GM18508 (cell line): Measurements from ENCODE around the gene RAP2A.

Experiments
- ATAC-seq: cut with Tn5 transposase; IDR thresholded peaks from one replicate; pipeline ENCODE4 v1.9.1; 2021; ENCODE audit warnings: moderate number of reproducible peaks; ENCODE audit not compliant: insufficient read depth, unreplicated experiment

Gene RAP2A

GRCh38 chr13:97491452-97491851 is 57.5 kb downstream of the RAP2A start:
- ATAC-seq: no peak

- no peak for ATAC-seq
These were observed 58.3 kb downstream of the RAP2A start for GRCh38 chr13:97492257-97492656.

- ATAC-seq: no peak
These were observed 58.9 kb downstream of the RAP2A start for GRCh38 chr13:97492684-97493371.

GRCh38 chr13:97493456-97493855 is 59.5 kb downstream of the RAP2A start:
- no peak for ATAC-seq

GRCh38 chr13:97495678-97496077 is 61.7 kb downstream of the RAP2A start:
- ATAC-seq: no peak

- no peak for ATAC-seq
These were observed 62.5 kb downstream of the RAP2A start for GRCh38 chr13:97496511-97496910.

- ATAC-seq: no peak
These were observed 63.4 kb downstream of the RAP2A start for GRCh38 chr13:97497400-97497799.

GRCh38 chr13:97498419-97498818 is 64.5 kb downstream of the RAP2A start:
- no peak for ATAC-seq

- ATAC-seq: no peak
These were observed 65.2 kb downstream of the RAP2A start for GRCh38 chr13:97499181-97499580.

- no peak for ATAC-seq
These were observed 68.2 kb downstream of the RAP2A start for GRCh38 chr13:97502181-97502580.

GRCh38 chr13:97502706-97503105 is 68.7 kb downstream of the RAP2A start:
- ATAC-seq: no peak

GRCh38 chr13:97505017-97505416 is 71.0 kb downstream of the RAP2A start:
- no peak for ATAC-seq

- no peak for ATAC-seq
These were observed 72.5 kb downstream of the RAP2A start for GRCh38 chr13:97506511-97506910.

- ATAC-seq: no peak
These were observed 78.8 kb downstream of the RAP2A start for GRCh38 chr13:97512732-97513131.

GRCh38 chr13:97515643-97516042 is 81.7 kb downstream of the RAP2A start:
- ATAC-seq: no peak

GRCh38 chr13:97517967-97518366 is 84.0 kb downstream of the RAP2A start:
- ATAC-seq: no peak
